Cardiac muscle cell (in vitro differentiated cells and primary cell): ENCODE measurements around the gene ARL5A. TPM values are rescaled to one million over a fixed set of nuclear protein-coding genes. Genes with fewer than 3 reads are reported as not detected.
"Not testable (repeated sequence)": the region's sequence is repeated elsewhere in the genome, so short reads cannot be mapped to it uniquely, and the experiment has no call there.

Experiments
- DNase-seq, 2 donors: peaks; one replicate each; pipeline versions ENCODE4 v3.0.0 to v3.0.0-alpha.2; 2010 to 2017; ENCODE audit warnings: low read depth in 1 of 2, low spot score in 1 of 2
- H3K27ac ChIP-seq: fragments of 200-600 bp; sonication (generic); 2 replicates; pipeline ENCODE4 v1.5.1; 2016
- H3K27me3 ChIP-seq: fragments of 200-600 bp; sonication (generic); 2 replicates; pipeline ENCODE4 v1.6.0; 2016; ENCODE audit warnings: control low read depth
- H3K36me3 ChIP-seq: fragments of 200-600 bp; sonication (generic); 2 replicates; pipeline ENCODE4 v1.5.1; 2016; ENCODE audit warnings: control low read depth
- H3K4me1 ChIP-seq: fragments of 200-600 bp; sonication (generic); 2 replicates; pipeline ENCODE4 v1.8.1; 2017; ENCODE audit warnings: low read depth, mild to moderate bottlenecking, mixed run types
- H3K4me3 ChIP-seq: fragments of 200-600 bp; sonication (generic); 2 replicates; pipeline ENCODE4 v1.5.1; 2016; ENCODE audit warnings: mild to moderate bottlenecking
- H3K9me3 ChIP-seq: fragments of 200-600 bp; sonication (generic); 2 replicates; pipeline ENCODE4 v1.5.1; 2017; ENCODE audit warnings: low read depth, mild to moderate bottlenecking, control low read depth
- CTCF ChIP-seq: IDR thresholded peaks from 2 replicates; pipeline ENCODE4 v1.5.1; 2012; ENCODE audit warnings: low read depth, mild to moderate bottlenecking, low read length
- polyA plus RNA-seq: library from polyadenylated mRNA; unstranded; fragments of >200 nt; fragmentation: Nextera tagmentation; extraction: Ambion mirVana; gene quantifications from 2 replicates; pipeline ENCODE4 v1.2.1, GENCODE V29; 2016
- total RNA-seq: library from RNA; depleted of rRNA; stranded (reverse); fragments of >200 nt; gene quantifications from 2 replicates; pipeline ENCODE4 v1.2.3, GENCODE V29; 2016

Gene ARL5A
- total and polyA plus RNA-seq, 2 experiments from 2014 or later: 26.7 to 48.0 TPM

GRCh38 chr2:151795646-151796240 is 32.5 kb downstream of the ARL5A start:
- Histone ChIP-seq H3K4me1 (no peaks in the 10 kb centered on the region), H3K27me3 (no peaks in the 10 kb centered on the region), H3K9me3 (no peaks in the 10 kb centered on the region), H3K36me3 (peaks cover 2% of the 10 kb centered on the region), H3K27ac (no peak overlapping the region), H3K4me3 (no peak overlapping the region)
- DNase-seq: no peak
- TF ChIP-seq CTCF: no peak

- DNase-seq, H3K4me3 ChIP-seq, H3K36me3 ChIP-seq, H3K4me1 ChIP-seq, H3K27me3 ChIP-seq, H3K27ac ChIP-seq, H3K9me3 ChIP-seq: not testable (repeated sequence)
Observed at GRCh38 chr2:151794422-151794821, 33.8 kb downstream of the ARL5A start.

GRCh38 chr2:151793123-151793522 is 35.1 kb downstream of the ARL5A start:
- no peak for DNase-seq
- H3K9me3 ChIP-seq: no peaks in the 10 kb centered on the region
- no peaks in the 10 kb centered on the region for H3K4me1 ChIP-seq
- TF ChIP-seq CTCF: no peak
- no peak overlapping the region for H3K27ac ChIP-seq
- no peaks in the 10 kb centered on the region for H3K27me3 ChIP-seq
- peaks cover 2% of the 10 kb centered on the region for H3K36me3 ChIP-seq
- H3K4me3 ChIP-seq: no peak overlapping the region

- H3K4me3 ChIP-seq: no peak overlapping the region
- no peaks in the 10 kb centered on the region for H3K9me3 ChIP-seq
- H3K4me1 ChIP-seq: no peaks in the 10 kb centered on the region
- no peak for DNase-seq
- TF ChIP-seq CTCF: no peak
- no peaks in the 10 kb centered on the region for H3K27me3 ChIP-seq
- peaks cover 2% of the 10 kb centered on the region for H3K36me3 ChIP-seq
- no peak overlapping the region for H3K27ac ChIP-seq
Observed at GRCh38 chr2:151792589-151792988, 35.6 kb downstream of the ARL5A start.

GRCh38 chr2:151791545-151791944 is 36.7 kb downstream of the ARL5A start:
- TF ChIP-seq CTCF: no peak
- no peak for DNase-seq

GRCh38 chr2:151790689-151791088 is 37.5 kb downstream of the ARL5A start:
- Histone ChIP-seq H3K4me3 (no peak overlapping the region), H3K27ac (no peak overlapping the region), H3K36me3 (no peaks in the 10 kb centered on the region), H3K9me3 (no peaks in the 10 kb centered on the region), H3K27me3 (no peaks in the 10 kb centered on the region), H3K4me1 (no peaks in the 10 kb centered on the region)
- TF ChIP-seq CTCF: no peak
- no peak for DNase-seq

More at GRCh38 chr2:151791545-151791944, 36.7 kb downstream of the ARL5A start:
- H3K4me1 ChIP-seq: no peaks in the 10 kb centered on the region
- H3K36me3 ChIP-seq: no peaks in the 10 kb centered on the region
- no peak overlapping the region for H3K27ac ChIP-seq
- no peak overlapping the region for H3K4me3 ChIP-seq
- no peaks in the 10 kb centered on the region for H3K27me3 ChIP-seq
- H3K9me3 ChIP-seq: no peaks in the 10 kb centered on the region
